SK-N-SH treated with all-trans-retinoic acid at 6 μM for 48 hours (cell line): ENCODE data around the gene EPM2AIP1.

Source experiments
- ATAC-seq: fragments of 200-7000 bp; cut with Tn5 transposase; 3 replicates; pipeline ENCODE4 v1.9.1; 2020; ENCODE audit warnings: mild to moderate bottlenecking, moderate library complexity
- ARNTL ChIP-seq: fragments of 450-650 bp; formaldehyde crosslinking; IDR thresholded peaks from 2 replicates; pipeline ENCODE4 v1.5.0; 2020; ENCODE audit warnings: low read depth, mild to moderate bottlenecking, moderate library complexity, borderline replicate concordance
- BACH2 ChIP-seq: fragments of 250-450 bp; sonication (Bioruptor Pico); IDR thresholded peaks from 2 replicates; pipeline ENCODE4 v1.9.0; 2021; ENCODE audit warnings: mild to moderate bottlenecking, borderline replicate concordance
- CSDC2 ChIP-seq: fragments of 250-450 bp; sonication (Bioruptor Pico); IDR thresholded peaks from 2 replicates; pipeline ENCODE4 v1.5.0; 2020; ENCODE audit warnings: mild to moderate bottlenecking, moderate library complexity
- ESRRG ChIP-seq: fragments of 250-450 bp; sonication (Bioruptor Pico); IDR thresholded peaks from 2 replicates; pipeline ENCODE4 v1.6.1; 2021; ENCODE audit warnings: mild to moderate bottlenecking
- ISL1 ChIP-seq: fragments of 250-450 bp; sonication (Bioruptor Pico); IDR thresholded peaks from 2 replicates; pipeline ENCODE4 v2.1.2; 2022; ENCODE audit warnings: mild to moderate bottlenecking, moderate library complexity
- RARB ChIP-seq: fragments of 250-450 bp; sonication (Bioruptor Pico); IDR thresholded peaks from 2 replicates; pipeline ENCODE4 v1.8.0; 2021; ENCODE audit warnings: mild to moderate bottlenecking, moderate library complexity
- SNAI2 ChIP-seq: fragments of 250-450 bp; sonication (Bioruptor Pico); IDR thresholded peaks from 2 replicates; pipeline ENCODE4 v1.5.0; 2020; ENCODE audit warnings: mild to moderate bottlenecking, moderate library complexity
- TCF4 ChIP-seq: fragments of 250-450 bp; sonication (Bioruptor Pico); IDR thresholded peaks from 2 replicates; pipeline ENCODE4 v1.8.0; 2021; ENCODE audit warnings: mild to moderate bottlenecking, moderate library complexity, borderline replicate concordance
- TOX ChIP-seq: fragments of 250-450 bp; sonication (Bioruptor Pico); IDR thresholded peaks from 2 replicates; pipeline ENCODE4 v1.8.0; 2021; ENCODE audit warnings: mild to moderate bottlenecking, moderate library complexity, borderline replicate concordance
- ZC3H10 ChIP-seq: fragments of 250-450 bp; sonication (Bioruptor Pico); IDR thresholded peaks from 2 replicates; pipeline ENCODE4 v1.5.1; 2021; ENCODE audit warnings: mild to moderate bottlenecking, moderate library complexity
- ZFP3 ChIP-seq: fragments of 250-450 bp; sonication (Bioruptor Pico); IDR thresholded peaks from 2 replicates; pipeline ENCODE4 v1.5.0; 2020; ENCODE audit warnings: mild to moderate bottlenecking, moderate library complexity
- ZFP30 ChIP-seq: fragments of 450-650 bp; formaldehyde crosslinking; IDR thresholded peaks from 2 replicates; pipeline ENCODE4 v1.5.0; 2022; ENCODE audit warnings: mild to moderate bottlenecking, moderate library complexity
- ZNF70 ChIP-seq: fragments of 450-650 bp; formaldehyde crosslinking; IDR thresholded peaks from 2 replicates; pipeline ENCODE4 v1.5.0; 2020; ENCODE audit warnings: mild to moderate bottlenecking, moderate library complexity
- TF ChIP-seq, protein P1 (sequence below): fragments of 250-450 bp; sonication (Bioruptor Pico); IDR thresholded peaks from 2 replicates; pipeline ENCODE4 v1.5.0; 2020; ENCODE audit warnings: mild to moderate bottlenecking, moderate library complexity
- TF ChIP-seq, protein P2 (sequence below): fragments of 250-450 bp; sonication (Bioruptor Pico); IDR thresholded peaks from 2 replicates; pipeline ENCODE4 v1.5.1; 2020; ENCODE audit warnings: low read depth, mild to moderate bottlenecking, moderate library complexity
- TF ChIP-seq, protein P3 (sequence below): fragments of 250-450 bp; sonication (Bioruptor Pico); IDR thresholded peaks from 2 replicates; pipeline ENCODE4 v1.8.0; 2020; ENCODE audit warnings: mild to moderate bottlenecking, moderate library complexity, borderline replicate concordance
- TF ChIP-seq, protein P4 (sequence below): fragments of 250-450 bp; sonication (Bioruptor Pico); IDR thresholded peaks from 2 replicates; pipeline ENCODE4 v1.8.0; 2021; ENCODE audit warnings: low read depth, mild to moderate bottlenecking, moderate library complexity, borderline replicate concordance
- TF ChIP-seq, protein P5 (sequence below): fragments of 250-450 bp; sonication (Bioruptor Pico); IDR thresholded peaks from 2 replicates; pipeline ENCODE4 v1.5.1; 2021; ENCODE audit warnings: mild to moderate bottlenecking, moderate library complexity

Gene EPM2AIP1

DNA sequence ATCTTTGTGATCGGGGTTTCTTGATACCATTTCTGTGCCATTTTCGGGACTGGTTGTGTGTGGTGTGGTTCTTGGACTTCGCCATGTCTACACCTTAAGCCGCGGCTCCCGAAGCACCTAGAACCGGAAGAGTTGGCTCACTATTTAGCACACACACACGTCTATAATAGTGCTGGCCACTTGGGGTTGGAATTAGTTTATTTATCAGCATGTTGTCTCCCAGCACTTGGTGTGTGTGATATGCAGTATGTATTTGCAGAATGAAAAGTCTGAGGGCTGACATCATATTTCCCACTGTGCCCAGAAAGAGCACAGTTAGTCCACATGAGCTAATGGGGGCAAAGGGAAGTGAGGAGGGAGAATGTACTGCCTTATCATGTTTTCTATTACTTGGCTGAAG is 24.0 kb upstream of the EPM2AIP1 start:
- no peak for ATAC-seq

DNA sequence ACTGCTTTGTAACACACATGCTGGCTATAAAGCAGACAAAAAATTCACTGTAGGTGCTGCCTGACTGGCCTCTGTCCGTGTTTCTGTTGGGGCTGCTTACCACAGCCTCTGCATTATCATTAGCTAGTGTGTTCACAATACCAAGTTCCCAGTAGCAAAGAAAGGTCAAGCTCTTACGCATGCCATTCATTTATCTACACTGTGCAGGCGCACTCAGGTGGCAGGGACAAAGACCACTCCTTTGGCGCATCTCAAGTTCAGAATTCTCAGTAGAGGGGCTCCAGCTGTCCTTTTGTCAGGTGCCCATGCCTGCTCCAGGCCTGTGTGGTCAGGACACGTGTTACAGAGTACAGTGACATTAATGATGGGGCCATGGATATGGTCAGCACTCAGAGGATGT is 22.7 kb upstream of the EPM2AIP1 start:
- ATAC-seq = no peak
- TF ChIP-seq TOX (CRISPR knock-in tag) (no peak), ZNF70 (CRISPR knock-in tag) (no peak), ZFP3 (CRISPR knock-in tag) (no peak), ARNTL (CRISPR knock-in tag) (no peak), ZFP30 (CRISPR knock-in tag) (no peak), TCF4 (CRISPR knock-in tag) (no peak), ZC3H10 (CRISPR knock-in tag) (no peak), ESRRG (CRISPR knock-in tag) (no peak), SNAI2 (CRISPR knock-in tag) (no peak)
- TF ChIP-seq, protein P1, sequence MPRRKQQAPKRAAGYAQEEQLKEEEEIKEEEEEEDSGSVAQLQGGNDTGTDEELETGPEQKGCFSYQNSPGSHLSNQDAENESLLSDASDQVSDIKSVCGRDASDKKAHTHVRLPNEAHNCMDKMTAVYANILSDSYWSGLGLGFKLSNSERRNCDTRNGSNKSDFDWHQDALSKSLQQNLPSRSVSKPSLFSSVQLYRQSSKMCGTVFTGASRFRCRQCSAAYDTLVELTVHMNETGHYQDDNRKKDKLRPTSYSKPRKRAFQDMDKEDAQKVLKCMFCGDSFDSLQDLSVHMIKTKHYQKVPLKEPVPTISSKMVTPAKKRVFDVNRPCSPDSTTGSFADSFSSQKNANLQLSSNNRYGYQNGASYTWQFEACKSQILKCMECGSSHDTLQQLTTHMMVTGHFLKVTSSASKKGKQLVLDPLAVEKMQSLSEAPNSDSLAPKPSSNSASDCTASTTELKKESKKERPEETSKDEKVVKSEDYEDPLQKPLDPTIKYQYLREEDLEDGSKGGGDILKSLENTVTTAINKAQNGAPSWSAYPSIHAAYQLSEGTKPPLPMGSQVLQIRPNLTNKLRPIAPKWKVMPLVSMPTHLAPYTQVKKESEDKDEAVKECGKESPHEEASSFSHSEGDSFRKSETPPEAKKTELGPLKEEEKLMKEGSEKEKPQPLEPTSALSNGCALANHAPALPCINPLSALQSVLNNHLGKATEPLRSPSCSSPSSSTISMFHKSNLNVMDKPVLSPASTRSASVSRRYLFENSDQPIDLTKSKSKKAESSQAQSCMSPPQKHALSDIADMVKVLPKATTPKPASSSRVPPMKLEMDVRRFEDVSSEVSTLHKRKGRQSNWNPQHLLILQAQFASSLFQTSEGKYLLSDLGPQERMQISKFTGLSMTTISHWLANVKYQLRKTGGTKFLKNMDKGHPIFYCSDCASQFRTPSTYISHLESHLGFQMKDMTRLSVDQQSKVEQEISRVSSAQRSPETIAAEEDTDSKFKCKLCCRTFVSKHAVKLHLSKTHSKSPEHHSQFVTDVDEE (CRISPR knock-in tag) = no peak
- TF ChIP-seq, protein P2, sequence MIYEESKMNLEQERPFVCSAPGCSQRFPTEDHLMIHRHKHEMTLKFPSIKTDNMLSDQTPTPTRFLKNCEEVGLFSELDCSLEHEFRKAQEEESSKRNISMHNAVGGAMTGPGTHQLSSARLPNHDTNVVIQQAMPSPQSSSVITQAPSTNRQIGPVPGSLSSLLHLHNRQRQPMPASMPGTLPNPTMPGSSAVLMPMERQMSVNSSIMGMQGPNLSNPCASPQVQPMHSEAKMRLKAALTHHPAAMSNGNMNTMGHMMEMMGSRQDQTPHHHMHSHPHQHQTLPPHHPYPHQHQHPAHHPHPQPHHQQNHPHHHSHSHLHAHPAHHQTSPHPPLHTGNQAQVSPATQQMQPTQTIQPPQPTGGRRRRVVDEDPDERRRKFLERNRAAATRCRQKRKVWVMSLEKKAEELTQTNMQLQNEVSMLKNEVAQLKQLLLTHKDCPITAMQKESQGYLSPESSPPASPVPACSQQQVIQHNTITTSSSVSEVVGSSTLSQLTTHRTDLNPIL (CRISPR knock-in tag) = no peak
- TF ChIP-seq, protein P3, sequence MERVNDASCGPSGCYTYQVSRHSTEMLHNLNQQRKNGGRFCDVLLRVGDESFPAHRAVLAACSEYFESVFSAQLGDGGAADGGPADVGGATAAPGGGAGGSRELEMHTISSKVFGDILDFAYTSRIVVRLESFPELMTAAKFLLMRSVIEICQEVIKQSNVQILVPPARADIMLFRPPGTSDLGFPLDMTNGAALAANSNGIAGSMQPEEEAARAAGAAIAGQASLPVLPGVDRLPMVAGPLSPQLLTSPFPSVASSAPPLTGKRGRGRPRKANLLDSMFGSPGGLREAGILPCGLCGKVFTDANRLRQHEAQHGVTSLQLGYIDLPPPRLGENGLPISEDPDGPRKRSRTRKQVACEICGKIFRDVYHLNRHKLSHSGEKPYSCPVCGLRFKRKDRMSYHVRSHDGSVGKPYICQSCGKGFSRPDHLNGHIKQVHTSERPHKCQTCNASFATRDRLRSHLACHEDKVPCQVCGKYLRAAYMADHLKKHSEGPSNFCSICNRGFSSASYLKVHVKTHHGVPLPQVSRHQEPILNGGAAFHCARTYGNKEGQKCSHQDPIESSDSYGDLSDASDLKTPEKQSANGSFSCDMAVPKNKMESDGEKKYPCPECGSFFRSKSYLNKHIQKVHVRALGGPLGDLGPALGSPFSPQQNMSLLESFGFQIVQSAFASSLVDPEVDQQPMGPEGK (CRISPR knock-in tag) = no peak
- TF ChIP-seq, protein P4, sequence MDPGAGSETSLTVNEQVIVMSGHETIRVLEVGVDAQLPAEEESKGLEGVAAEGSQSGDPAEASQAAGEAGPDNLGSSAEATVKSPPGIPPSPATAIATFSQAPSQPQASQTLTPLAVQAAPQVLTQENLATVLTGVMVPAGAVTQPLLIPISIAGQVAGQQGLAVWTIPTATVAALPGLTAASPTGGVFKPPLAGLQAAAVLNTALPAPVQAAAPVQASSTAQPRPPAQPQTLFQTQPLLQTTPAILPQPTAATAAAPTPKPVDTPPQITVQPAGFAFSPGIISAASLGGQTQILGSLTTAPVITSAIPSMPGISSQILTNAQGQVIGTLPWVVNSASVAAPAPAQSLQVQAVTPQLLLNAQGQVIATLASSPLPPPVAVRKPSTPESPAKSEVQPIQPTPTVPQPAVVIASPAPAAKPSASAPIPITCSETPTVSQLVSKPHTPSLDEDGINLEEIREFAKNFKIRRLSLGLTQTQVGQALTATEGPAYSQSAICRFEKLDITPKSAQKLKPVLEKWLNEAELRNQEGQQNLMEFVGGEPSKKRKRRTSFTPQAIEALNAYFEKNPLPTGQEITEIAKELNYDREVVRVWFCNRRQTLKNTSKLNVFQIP (CRISPR knock-in tag) = no peak

More for the DNA sequence above, 24.0 kb upstream of the EPM2AIP1 start:
- no peak for TF ChIP-seq ZC3H10 (CRISPR knock-in tag)
- TF ChIP-seq, protein P3 (CRISPR knock-in tag) = no peak

DNA sequence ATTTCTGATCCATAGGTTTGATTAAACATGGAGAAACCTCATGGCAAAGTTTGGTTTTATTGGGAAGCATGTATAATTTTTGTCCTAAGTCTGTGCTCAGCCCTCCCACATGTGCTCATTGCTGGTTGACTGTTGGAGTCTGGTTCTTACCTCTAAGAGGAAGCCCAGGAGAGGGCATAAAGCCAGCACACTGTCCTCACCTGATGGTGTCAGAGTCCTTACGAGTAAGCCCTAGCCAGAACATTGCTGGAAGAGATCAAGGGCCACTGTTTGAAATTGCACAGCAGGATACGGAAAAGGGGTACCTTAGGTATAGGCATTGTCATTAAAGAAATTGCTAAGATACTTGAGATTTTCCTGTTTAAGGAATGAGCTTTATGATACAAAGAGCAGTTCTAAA is 21.7 kb upstream of the EPM2AIP1 start:
- no peak for TF ChIP-seq SNAI2 (CRISPR knock-in tag)
- TF ChIP-seq, protein P4 (CRISPR knock-in tag) = no peak
- TF ChIP-seq RARB (CRISPR knock-in tag) = no peak
- no peak for TF ChIP-seq CSDC2 (CRISPR knock-in tag)
- no peak for TF ChIP-seq ISL1 (CRISPR knock-in tag)
- TF ChIP-seq TOX (CRISPR knock-in tag) = no peak
- TF ChIP-seq, protein P3 (CRISPR knock-in tag) = no peak
- TF ChIP-seq, protein P5, sequence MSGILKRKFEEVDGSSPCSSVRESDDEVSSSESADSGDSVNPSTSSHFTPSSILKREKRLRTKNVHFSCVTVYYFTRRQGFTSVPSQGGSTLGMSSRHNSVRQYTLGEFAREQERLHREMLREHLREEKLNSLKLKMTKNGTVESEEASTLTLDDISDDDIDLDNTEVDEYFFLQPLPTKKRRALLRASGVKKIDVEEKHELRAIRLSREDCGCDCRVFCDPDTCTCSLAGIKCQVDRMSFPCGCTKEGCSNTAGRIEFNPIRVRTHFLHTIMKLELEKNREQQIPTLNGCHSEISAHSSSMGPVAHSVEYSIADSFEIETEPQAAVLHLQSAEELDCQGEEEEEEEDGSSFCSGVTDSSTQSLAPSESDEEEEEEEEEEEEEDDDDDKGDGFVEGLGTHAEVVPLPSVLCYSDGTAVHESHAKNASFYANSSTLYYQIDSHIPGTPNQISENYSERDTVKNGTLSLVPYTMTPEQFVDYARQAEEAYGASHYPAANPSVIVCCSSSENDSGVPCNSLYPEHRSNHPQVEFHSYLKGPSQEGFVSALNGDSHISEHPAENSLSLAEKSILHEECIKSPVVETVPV (CRISPR knock-in tag) = no peak
- no peak for TF ChIP-seq ZNF70 (CRISPR knock-in tag)
- TF ChIP-seq BACH2 (CRISPR knock-in tag) = no peak
- no peak for ATAC-seq
